GM23338 (cell line): ENCODE measurements around the gene NLRP10. TPM values are rescaled to one million over a fixed set of nuclear protein-coding genes. Genes with fewer than 3 reads are reported as not detected.

Experiments used
- ATAC-seq: fragments of 200-7000 bp; cut with Tn5 transposase; 3 replicates; pipeline ENCODE4 v1.9.1; 2020
- DNase-seq: peaks from one replicate; pipeline ENCODE4 v3.0.0-alpha.2; 2015; ENCODE audit warnings: low spot score
- H2AFZ ChIP-seq: fragments of 200-600 bp; sonication (generic); 2 replicates; pipeline ENCODE4 v1.8.0; 2016; ENCODE audit warnings: antibody characterized with exemption, mild to moderate bottlenecking, moderate library complexity
- H3F3A ChIP-seq: fragments of 200-600 bp; sonication (generic); replicated peaks from 2 replicates; pipeline ENCODE4 v1.8.0; 2017; ENCODE audit warnings: antibody characterized with exemption, mixed run types, low read depth
- H3K27ac ChIP-seq: fragments of 200-600 bp; sonication (generic); 2 replicates; pipeline ENCODE4 v1.6.1; 2016; ENCODE audit warnings: low read depth
- H3K27me3 ChIP-seq: fragments of 200-600 bp; sonication (generic); 2 replicates; pipeline ENCODE4 v1.8.0; 2016; ENCODE audit warnings: mild to moderate bottlenecking, mixed run types, moderate library complexity; ENCODE audit not compliant: insufficient read depth
- H3K36me3 ChIP-seq: fragments of 200-600 bp; sonication (generic); 2 replicates; pipeline ENCODE4 v1.8.0; 2016; ENCODE audit warnings: mild to moderate bottlenecking; ENCODE audit not compliant: insufficient read depth
- H3K4me1 ChIP-seq: fragments of 200-600 bp; sonication (generic); 2 replicates; pipeline ENCODE4 v1.8.0; 2016; ENCODE audit warnings: mild to moderate bottlenecking, moderate library complexity; ENCODE audit not compliant: insufficient read depth
- H3K4me2 ChIP-seq: fragments of 200-600 bp; sonication (generic); 2 replicates; pipeline ENCODE4 v1.7.1; 2017; ENCODE audit warnings: mixed run types
- H3K4me3 ChIP-seq: fragments of 200-600 bp; sonication (generic); 2 replicates; pipeline ENCODE4 v1.6.1; 2016; ENCODE audit warnings: mixed run types
- H3K79me2 ChIP-seq: fragments of 200-600 bp; sonication (generic); replicated peaks from 2 replicates; pipeline ENCODE4 v1.8.0; 2017; ENCODE audit warnings: mild to moderate bottlenecking; ENCODE audit not compliant: insufficient read depth
- H3K9me2 ChIP-seq: fragments of 200-600 bp; sonication (generic); 2 replicates; pipeline ENCODE4 v1.8.0; 2017; ENCODE audit not compliant: insufficient read depth
- H4K20me1 ChIP-seq: fragments of 200-600 bp; sonication (generic); replicated peaks from 2 replicates; pipeline ENCODE4 v1.8.0; 2017; ENCODE audit warnings: mild to moderate bottlenecking; ENCODE audit not compliant: insufficient read depth
- H3K27ac Mint-ChIP-seq: 2 replicates; pipeline ENCODE4 v1.8.0; 2020; ENCODE audit warnings: inconsistent platforms, mild to moderate bottlenecking, moderate library complexity, mixed read lengths
- H3K27me3 Mint-ChIP-seq: 3 replicates; pipeline ENCODE4 v1.8.0; 2022; ENCODE audit warnings: low read depth, mild to moderate bottlenecking, moderate library complexity, mixed read lengths, inconsistent platforms; ENCODE audit not compliant: insufficient read depth, poor library complexity
- H3K36me3 Mint-ChIP-seq: 3 replicates; pipeline ENCODE4 v1.8.0; 2021; ENCODE audit warnings: low read depth, mild to moderate bottlenecking, inconsistent platforms, moderate library complexity, mixed read lengths
- H3K4me1 Mint-ChIP-seq: 3 replicates; pipeline ENCODE4 v1.8.0; 2020; ENCODE audit warnings: mild to moderate bottlenecking, inconsistent platforms, mixed read lengths
- H3K4me3 Mint-ChIP-seq: 3 replicates; pipeline ENCODE4 v1.8.0; 2021; ENCODE audit warnings: moderate library complexity, mild to moderate bottlenecking, inconsistent platforms, mixed read lengths
- H3K9me3 Mint-ChIP-seq: 3 replicates; pipeline ENCODE4 v1.8.0; 2020; ENCODE audit warnings: moderate library complexity, mild to moderate bottlenecking, inconsistent platforms, mixed read lengths
- EZH2phosphoT487 ChIP-seq: fragments of 200-600 bp; sonication (generic); IDR thresholded peaks from one replicate; pipeline ENCODE4 v1.8.1; 2018; ENCODE audit warnings: antibody characterized with exemption; ENCODE audit not compliant: unreplicated experiment
- JUNB ChIP-seq: IDR thresholded peaks from one replicate; pipeline ENCODE4 v1.6.1; 2016; ENCODE audit warnings: antibody characterized with exemption; ENCODE audit not compliant: unreplicated experiment
- ZNF114 ChIP-seq: fragments of 250-450 bp; sonication (Bioruptor Pico); IDR thresholded peaks from 2 replicates; pipeline ENCODE4 v1.5.0; 2020; ENCODE audit warnings: mild to moderate bottlenecking, moderate library complexity
- ZNF331 ChIP-seq: fragments of 250-450 bp; sonication (Bioruptor Pico); IDR thresholded peaks from 2 replicates; pipeline ENCODE4 v1.5.0; 2020; ENCODE audit warnings: low read depth, mild to moderate bottlenecking, moderate library complexity
- polyA plus RNA-seq: library from polyadenylated mRNA; unstranded; fragments of >200 nt; fragmentation: Nextera tagmentation; extraction: Ambion mirVana; gene quantifications from 2 replicates; pipeline ENCODE4 v1.2.1, GENCODE V29; 2016
- total RNA-seq: library from RNA; depleted of rRNA; stranded (reverse); fragments of >200 nt; shearing (Covaris generic); gene quantifications from 2 replicates; pipeline ENCODE4 v1.2.3, GENCODE V29; 2014
- TF ChIP-seq, protein P1 (sequence below): IDR thresholded peaks from 2 replicates; pipeline ENCODE4 v1.6.1; 2016; ENCODE audit warnings: antibody characterized with exemption
- TF ChIP-seq, protein P2 (sequence below): IDR thresholded peaks from one replicate; pipeline ENCODE4 v1.6.1; 2018; ENCODE audit warnings: antibody characterized with exemption; ENCODE audit not compliant: unreplicated experiment

Gene NLRP10
- total and polyA plus RNA-seq, 2 experiments from 2014 or later = 1.1 to 4.3 TPM

DNA sequence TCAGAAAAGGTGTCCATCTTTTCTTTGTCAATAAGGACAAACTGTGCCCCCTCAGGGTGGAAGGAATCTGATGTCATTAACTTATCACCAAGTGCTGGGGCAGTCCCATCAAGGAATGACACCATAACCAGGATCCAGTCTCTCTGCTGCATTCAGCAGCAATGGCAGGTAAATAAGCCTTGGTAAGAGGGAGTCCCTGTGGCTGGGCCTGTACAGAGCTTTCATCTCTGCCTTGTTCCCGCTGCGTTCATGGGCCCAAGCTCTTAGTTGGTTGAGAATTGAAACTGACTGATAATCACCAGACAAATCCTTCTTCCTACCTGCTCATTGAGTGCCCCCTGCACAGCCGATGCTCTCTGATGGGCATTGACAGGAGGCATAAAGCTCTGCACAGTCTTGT lies 44.6 kb upstream of the NLRP10 start:
- no peaks in the 10 kb centered on the region for H3K9me2 ChIP-seq
- no peaks in the 10 kb centered on the region for H3K9me3 Mint-ChIP-seq
- no peaks in the 10 kb centered on the region for H3K36me3 Mint-ChIP-seq
- no peak overlapping the region for H2AFZ ChIP-seq
- no peaks in the 10 kb centered on the region; the same call in 2 of the 3 replicates for H3K4me1 Mint-ChIP-seq
- no peak overlapping the region for H3K27ac ChIP-seq
- peaks cover under 1% of the 10 kb centered on the region for H3K27me3 Mint-ChIP-seq
- no peak overlapping the region for H3K4me3 Mint-ChIP-seq
- ATAC-seq = no peak
- H3K4me3 ChIP-seq = no peak overlapping the region
- H4K20me1 ChIP-seq = no peaks in the 10 kb centered on the region; the same call in 1 of the 2 replicates
- no peaks in the 10 kb centered on the region for H3K79me2 ChIP-seq
- no peak overlapping the region for H3K4me2 ChIP-seq
- no peaks in the 10 kb centered on the region for H3K36me3 ChIP-seq
- H3K27ac Mint-ChIP-seq = no peak overlapping the region
- H3K27me3 ChIP-seq = peaks cover 6% of the 10 kb centered on the region; the same call in 1 of the 2 replicates
- H3K4me1 ChIP-seq = no peaks in the 10 kb centered on the region
- DNase-seq = no peak
- TF ChIP-seq, protein P1, sequence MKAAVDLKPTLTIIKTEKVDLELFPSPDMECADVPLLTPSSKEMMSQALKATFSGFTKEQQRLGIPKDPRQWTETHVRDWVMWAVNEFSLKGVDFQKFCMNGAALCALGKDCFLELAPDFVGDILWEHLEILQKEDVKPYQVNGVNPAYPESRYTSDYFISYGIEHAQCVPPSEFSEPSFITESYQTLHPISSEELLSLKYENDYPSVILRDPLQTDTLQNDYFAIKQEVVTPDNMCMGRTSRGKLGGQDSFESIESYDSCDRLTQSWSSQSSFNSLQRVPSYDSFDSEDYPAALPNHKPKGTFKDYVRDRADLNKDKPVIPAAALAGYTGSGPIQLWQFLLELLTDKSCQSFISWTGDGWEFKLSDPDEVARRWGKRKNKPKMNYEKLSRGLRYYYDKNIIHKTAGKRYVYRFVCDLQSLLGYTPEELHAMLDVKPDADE = no peak
- TF ChIP-seq ZNF114 (CRISPR knock-in tag) (no peak), ZNF331 (CRISPR knock-in tag) (no peak), EZH2phosphoT487 (no peak)
- H3F3A ChIP-seq = no peaks in the 10 kb centered on the region

DNA sequence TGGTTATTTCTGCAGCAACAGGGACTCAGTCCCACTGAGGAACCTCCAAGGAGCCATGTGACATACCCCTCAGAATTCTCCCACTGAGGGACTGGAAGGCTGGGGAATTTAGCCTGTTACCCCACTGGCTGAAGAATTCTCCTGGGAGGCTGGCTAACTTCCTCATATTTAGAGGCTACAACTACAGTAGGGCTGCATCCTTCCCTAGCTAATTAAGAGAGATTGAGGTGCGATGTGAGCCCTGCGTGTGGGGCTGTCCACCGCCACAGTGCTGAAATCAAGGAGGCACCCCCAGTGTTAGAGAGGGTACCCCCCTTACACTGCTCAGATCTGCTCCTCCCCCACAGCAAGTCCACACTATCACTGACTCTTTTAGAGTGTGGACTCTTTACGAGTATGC lies 43.0 kb upstream of the NLRP10 start:
- H3K27me3 Mint-ChIP-seq = peaks cover 5% of the 10 kb centered on the region
- no peak overlapping the region for H3K27ac ChIP-seq
- H2AFZ ChIP-seq = no peak overlapping the region
- no peak overlapping the region for H3K4me3 ChIP-seq
- H3K27me3 ChIP-seq = 0 out of 2 replicates have a peak, but pooled peaks cover 2% of the 10 kb centered on the region
- H3K27ac Mint-ChIP-seq = no peak overlapping the region
- H3K36me3 ChIP-seq = no peaks in the 10 kb centered on the region
- ATAC-seq (peak; percentile 63), DNase-seq (peak; percentile 48)
- no peaks in the 10 kb centered on the region for H3K4me1 Mint-ChIP-seq
- no peaks in the 10 kb centered on the region for H3F3A ChIP-seq
- H4K20me1 ChIP-seq = no peaks in the 10 kb centered on the region; the same call in 1 of the 2 replicates
- H3K4me1 ChIP-seq = no peaks in the 10 kb centered on the region
- H3K4me2 ChIP-seq = no peak overlapping the region
- no peaks in the 10 kb centered on the region for H3K79me2 ChIP-seq
- no peaks in the 10 kb centered on the region for H3K9me3 Mint-ChIP-seq
- no peak overlapping the region for H3K4me3 Mint-ChIP-seq
- TF ChIP-seq, protein P2, sequence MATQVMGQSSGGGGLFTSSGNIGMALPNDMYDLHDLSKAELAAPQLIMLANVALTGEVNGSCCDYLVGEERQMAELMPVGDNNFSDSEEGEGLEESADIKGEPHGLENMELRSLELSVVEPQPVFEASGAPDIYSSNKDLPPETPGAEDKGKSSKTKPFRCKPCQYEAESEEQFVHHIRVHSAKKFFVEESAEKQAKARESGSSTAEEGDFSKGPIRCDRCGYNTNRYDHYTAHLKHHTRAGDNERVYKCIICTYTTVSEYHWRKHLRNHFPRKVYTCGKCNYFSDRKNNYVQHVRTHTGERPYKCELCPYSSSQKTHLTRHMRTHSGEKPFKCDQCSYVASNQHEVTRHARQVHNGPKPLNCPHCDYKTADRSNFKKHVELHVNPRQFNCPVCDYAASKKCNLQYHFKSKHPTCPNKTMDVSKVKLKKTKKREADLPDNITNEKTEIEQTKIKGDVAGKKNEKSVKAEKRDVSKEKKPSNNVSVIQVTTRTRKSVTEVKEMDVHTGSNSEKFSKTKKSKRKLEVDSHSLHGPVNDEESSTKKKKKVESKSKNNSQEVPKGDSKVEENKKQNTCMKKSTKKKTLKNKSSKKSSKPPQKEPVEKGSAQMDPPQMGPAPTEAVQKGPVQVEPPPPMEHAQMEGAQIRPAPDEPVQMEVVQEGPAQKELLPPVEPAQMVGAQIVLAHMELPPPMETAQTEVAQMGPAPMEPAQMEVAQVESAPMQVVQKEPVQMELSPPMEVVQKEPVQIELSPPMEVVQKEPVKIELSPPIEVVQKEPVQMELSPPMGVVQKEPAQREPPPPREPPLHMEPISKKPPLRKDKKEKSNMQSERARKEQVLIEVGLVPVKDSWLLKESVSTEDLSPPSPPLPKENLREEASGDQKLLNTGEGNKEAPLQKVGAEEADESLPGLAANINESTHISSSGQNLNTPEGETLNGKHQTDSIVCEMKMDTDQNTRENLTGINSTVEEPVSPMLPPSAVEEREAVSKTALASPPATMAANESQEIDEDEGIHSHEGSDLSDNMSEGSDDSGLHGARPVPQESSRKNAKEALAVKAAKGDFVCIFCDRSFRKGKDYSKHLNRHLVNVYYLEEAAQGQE = peak; percentile 83
- TF ChIP-seq JUNB = no peak
- no peaks in the 10 kb centered on the region for H3K36me3 Mint-ChIP-seq
- H3K9me2 ChIP-seq = no peaks in the 10 kb centered on the region
